GM12875 (cell line): ENCODE results near the gene MYL6B.
A peak's percentile ranks its signal among the peaks of the same experiment; 100 is the strongest.

ENCODE experiments used
- H3K4me3 ChIP-seq: one replicate; pipeline ENCODE4 v1.5.1; 2011; ENCODE audit warnings: low read depth, low read length, control low read depth
- CTCF ChIP-seq: IDR thresholded peaks from 2 replicates; pipeline ENCODE4 v1.5.1; 2011; ENCODE audit warnings: low read depth, mild to moderate bottlenecking, control low read depth, inconsistent platforms, low read length, moderate library complexity, borderline replicate concordance; ENCODE audit not compliant: insufficient read depth

MYL6B gene

GRCh38 chr12:56164345-56164729 is 11.9 kb downstream of the MYL6B start:
- TF ChIP-seq CTCF, result no peak

GRCh38 chr12:56165369-56165768 is 13.0 kb downstream of the MYL6B start:
- no peak for TF ChIP-seq CTCF
- no peak overlapping the region for H3K4me3 ChIP-seq

More at GRCh38 chr12:56164345-56164729, 11.9 kb downstream of the MYL6B start:
- no peak overlapping the region for H3K4me3 ChIP-seq

GRCh38 chr12:56169229-56169759 is 16.9 kb downstream of the MYL6B start:
- TF ChIP-seq CTCF, result no peak
- no peak overlapping the region for H3K4me3 ChIP-seq

GRCh38 chr12:56172839-56173238 is 20.5 kb downstream of the MYL6B start:
- TF ChIP-seq CTCF, result no peak
- H3K4me3 ChIP-seq, result no peak overlapping the region

- H3K4me3 ChIP-seq, result no peak overlapping the region
- no peak for TF ChIP-seq CTCF
Measured at GRCh38 chr12:56178347-56178746, 26.0 kb downstream of the MYL6B start.

GRCh38 chr12:56186957-56187356 is 34.6 kb downstream of the MYL6B start:
- TF ChIP-seq CTCF, result no peak
- H3K4me3 ChIP-seq, result no peak overlapping the region

- no peak for TF ChIP-seq CTCF
- H3K4me3 ChIP-seq, result peak overlapping the region; percentile 81
Measured at GRCh38 chr12:56188131-56188777, 35.9 kb downstream of the MYL6B start.
